ENCODE results near the gene GDPD3. TPM values are rescaled to one million over a fixed set of nuclear protein-coding genes. Genes with fewer than 3 reads are reported as not detected.

The GDPD3 gene
- total and polyA plus RNA-seq, 2 experiments from 2014 or later: 0.94 to 1.4 TPM

DNA sequence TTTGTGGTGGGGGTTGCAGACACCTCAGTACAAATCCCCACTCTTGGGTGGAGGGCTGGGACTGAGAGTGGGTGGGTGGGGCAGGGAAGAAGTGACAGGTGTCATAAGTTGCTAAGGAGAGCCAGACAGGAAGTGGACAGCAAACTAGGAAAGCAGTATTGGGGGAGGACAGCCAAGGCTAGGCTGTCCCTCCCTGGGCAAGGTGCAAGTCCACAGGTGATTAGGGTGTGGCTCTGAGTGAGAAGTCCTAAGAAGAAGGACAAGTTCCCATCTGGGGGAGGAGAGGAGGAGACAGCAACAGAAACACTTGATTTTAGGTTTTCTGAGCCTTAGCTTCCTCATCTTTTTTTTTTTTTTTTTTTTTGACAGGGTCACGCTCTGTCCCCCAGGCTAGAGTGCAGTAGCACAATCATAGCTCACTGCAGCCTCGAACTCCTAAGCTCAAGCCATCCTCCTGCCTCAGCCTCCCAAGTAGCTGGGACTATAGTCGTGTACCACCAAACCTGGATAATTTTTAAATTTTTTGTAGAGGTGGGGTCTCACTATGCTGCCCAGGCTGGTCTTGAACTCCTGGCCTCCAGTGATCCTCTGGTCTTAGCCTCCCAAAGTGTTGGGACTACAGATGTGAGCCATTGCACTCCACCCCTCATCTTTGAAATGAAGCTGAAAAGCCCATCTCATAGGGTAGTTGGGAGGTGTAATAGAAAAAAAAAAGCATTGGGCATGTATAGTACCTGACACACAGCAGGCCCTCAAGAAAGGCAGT lies 7.2 kb upstream of the GDPD3 start:
- Histone ChIP-seq H2AFZ (no peak overlapping the region), H3K27ac (ENCODE audit: low read depth) (no peak overlapping the region), H3K4me3 (no peak overlapping the region), H3K27me3 (ENCODE audit: insufficient read depth) (no peaks in the 10 kb centered on the region), H3F3A (replicated peaks; ENCODE audit: low read depth) (no peaks in the 10 kb centered on the region), H3K4me2 (no peak overlapping the region), H3K36me3 (ENCODE audit: insufficient read depth) (no peaks in the 10 kb centered on the region), H4K20me1 (replicated peaks; ENCODE audit: insufficient read depth) (no peaks in the 10 kb centered on the region), H3K4me1 (ENCODE audit: insufficient read depth) (peaks cover 3% of the 10 kb centered on the region; the same call in 1 of the 2 replicates), H3K9me2 (ENCODE audit: insufficient read depth) (no peaks in the 10 kb centered on the region), H3K79me2 (replicated peaks; ENCODE audit: insufficient read depth) (no peaks in the 10 kb centered on the region)
- DNase-seq (ENCODE audit: low spot score) (no peak), ATAC-seq (no peak)
- H3K27ac Mint-ChIP-seq: no peak overlapping the region
- H3K4me3 Mint-ChIP-seq: no peak overlapping the region
- H3K9me3 Mint-ChIP-seq: no peaks in the 10 kb centered on the region
- no peaks in the 10 kb centered on the region for H3K36me3 Mint-ChIP-seq (ENCODE audit: low read depth)
- H3K27me3 Mint-ChIP-seq (ENCODE audit: insufficient read depth, low read depth, poor library complexity): peaks cover 9% of the 10 kb centered on the region
- TF ChIP-seq, protein P1, sequence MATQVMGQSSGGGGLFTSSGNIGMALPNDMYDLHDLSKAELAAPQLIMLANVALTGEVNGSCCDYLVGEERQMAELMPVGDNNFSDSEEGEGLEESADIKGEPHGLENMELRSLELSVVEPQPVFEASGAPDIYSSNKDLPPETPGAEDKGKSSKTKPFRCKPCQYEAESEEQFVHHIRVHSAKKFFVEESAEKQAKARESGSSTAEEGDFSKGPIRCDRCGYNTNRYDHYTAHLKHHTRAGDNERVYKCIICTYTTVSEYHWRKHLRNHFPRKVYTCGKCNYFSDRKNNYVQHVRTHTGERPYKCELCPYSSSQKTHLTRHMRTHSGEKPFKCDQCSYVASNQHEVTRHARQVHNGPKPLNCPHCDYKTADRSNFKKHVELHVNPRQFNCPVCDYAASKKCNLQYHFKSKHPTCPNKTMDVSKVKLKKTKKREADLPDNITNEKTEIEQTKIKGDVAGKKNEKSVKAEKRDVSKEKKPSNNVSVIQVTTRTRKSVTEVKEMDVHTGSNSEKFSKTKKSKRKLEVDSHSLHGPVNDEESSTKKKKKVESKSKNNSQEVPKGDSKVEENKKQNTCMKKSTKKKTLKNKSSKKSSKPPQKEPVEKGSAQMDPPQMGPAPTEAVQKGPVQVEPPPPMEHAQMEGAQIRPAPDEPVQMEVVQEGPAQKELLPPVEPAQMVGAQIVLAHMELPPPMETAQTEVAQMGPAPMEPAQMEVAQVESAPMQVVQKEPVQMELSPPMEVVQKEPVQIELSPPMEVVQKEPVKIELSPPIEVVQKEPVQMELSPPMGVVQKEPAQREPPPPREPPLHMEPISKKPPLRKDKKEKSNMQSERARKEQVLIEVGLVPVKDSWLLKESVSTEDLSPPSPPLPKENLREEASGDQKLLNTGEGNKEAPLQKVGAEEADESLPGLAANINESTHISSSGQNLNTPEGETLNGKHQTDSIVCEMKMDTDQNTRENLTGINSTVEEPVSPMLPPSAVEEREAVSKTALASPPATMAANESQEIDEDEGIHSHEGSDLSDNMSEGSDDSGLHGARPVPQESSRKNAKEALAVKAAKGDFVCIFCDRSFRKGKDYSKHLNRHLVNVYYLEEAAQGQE (IDR thresholded peaks at IDR 0.05; ENCODE audit: unreplicated experiment): no peak
- TF ChIP-seq ZNF462 (CRISPR knock-in tag; IDR thresholded peaks at IDR 0.05) (no peak), POLR2AphosphoS5 (IDR thresholded peaks at IDR 0.05; ENCODE audit: low read depth) (no peak), STAT1 (IDR thresholded peaks at IDR 0.05; ENCODE audit: unreplicated experiment) (no peak), EZH2 (IDR thresholded peaks at IDR 0.05; ENCODE audit: low read depth, unreplicated experiment) (no peak), JUNB (IDR thresholded peaks at IDR 0.05; ENCODE audit: unreplicated experiment) (no peak), ETS1 (IDR thresholded peaks at IDR 0.05) (no peak), CREB1 (CRISPR knock-in tag; IDR thresholded peaks at IDR 0.05; ENCODE audit: low read depth) (no peak), EZH2phosphoT487 (IDR thresholded peaks at IDR 0.05; ENCODE audit: unreplicated experiment) (no peak), NANOG (IDR thresholded peaks at IDR 0.05; ENCODE audit: borderline replicate concordance) (no peak)
- TF ChIP-seq, protein P2, sequence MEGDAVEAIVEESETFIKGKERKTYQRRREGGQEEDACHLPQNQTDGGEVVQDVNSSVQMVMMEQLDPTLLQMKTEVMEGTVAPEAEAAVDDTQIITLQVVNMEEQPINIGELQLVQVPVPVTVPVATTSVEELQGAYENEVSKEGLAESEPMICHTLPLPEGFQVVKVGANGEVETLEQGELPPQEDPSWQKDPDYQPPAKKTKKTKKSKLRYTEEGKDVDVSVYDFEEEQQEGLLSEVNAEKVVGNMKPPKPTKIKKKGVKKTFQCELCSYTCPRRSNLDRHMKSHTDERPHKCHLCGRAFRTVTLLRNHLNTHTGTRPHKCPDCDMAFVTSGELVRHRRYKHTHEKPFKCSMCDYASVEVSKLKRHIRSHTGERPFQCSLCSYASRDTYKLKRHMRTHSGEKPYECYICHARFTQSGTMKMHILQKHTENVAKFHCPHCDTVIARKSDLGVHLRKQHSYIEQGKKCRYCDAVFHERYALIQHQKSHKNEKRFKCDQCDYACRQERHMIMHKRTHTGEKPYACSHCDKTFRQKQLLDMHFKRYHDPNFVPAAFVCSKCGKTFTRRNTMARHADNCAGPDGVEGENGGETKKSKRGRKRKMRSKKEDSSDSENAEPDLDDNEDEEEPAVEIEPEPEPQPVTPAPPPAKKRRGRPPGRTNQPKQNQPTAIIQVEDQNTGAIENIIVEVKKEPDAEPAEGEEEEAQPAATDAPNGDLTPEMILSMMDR (conservative IDR thresholded peaks at IDR 0.05; ENCODE audit: low read depth in 2 of 2): no peak
- peaks cover 4% of the 10 kb centered on the region; the same call in 2 of the 3 replicates for H3K4me1 Mint-ChIP-seq
